Activated T-cell treated with anti-CD3 and anti-CD28 coated beads for 1 hour (primary cell): ENCODE measurements around the gene SLC12A8.

ENCODE experiments used
- DNase-seq: peaks from one replicate; pipeline ENCODE4 v3.0.0-alpha.2; 2020; ENCODE audit warnings: low read depth

SLC12A8 gene, protein sequence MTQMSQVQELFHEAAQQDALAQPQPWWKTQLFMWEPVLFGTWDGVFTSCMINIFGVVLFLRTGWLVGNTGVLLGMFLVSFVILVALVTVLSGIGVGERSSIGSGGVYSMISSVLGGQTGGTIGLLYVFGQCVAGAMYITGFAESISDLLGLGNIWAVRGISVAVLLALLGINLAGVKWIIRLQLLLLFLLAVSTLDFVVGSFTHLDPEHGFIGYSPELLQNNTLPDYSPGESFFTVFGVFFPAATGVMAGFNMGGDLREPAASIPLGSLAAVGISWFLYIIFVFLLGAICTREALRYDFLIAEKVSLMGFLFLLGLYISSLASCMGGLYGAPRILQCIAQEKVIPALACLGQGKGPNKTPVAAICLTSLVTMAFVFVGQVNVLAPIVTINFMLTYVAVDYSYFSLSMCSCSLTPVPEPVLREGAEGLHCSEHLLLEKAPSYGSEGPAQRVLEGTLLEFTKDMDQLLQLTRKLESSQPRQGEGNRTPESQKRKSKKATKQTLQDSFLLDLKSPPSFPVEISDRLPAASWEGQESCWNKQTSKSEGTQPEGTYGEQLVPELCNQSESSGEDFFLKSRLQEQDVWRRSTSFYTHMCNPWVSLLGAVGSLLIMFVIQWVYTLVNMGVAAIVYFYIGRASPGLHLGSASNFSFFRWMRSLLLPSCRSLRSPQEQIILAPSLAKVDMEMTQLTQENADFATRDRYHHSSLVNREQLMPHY

DNA sequence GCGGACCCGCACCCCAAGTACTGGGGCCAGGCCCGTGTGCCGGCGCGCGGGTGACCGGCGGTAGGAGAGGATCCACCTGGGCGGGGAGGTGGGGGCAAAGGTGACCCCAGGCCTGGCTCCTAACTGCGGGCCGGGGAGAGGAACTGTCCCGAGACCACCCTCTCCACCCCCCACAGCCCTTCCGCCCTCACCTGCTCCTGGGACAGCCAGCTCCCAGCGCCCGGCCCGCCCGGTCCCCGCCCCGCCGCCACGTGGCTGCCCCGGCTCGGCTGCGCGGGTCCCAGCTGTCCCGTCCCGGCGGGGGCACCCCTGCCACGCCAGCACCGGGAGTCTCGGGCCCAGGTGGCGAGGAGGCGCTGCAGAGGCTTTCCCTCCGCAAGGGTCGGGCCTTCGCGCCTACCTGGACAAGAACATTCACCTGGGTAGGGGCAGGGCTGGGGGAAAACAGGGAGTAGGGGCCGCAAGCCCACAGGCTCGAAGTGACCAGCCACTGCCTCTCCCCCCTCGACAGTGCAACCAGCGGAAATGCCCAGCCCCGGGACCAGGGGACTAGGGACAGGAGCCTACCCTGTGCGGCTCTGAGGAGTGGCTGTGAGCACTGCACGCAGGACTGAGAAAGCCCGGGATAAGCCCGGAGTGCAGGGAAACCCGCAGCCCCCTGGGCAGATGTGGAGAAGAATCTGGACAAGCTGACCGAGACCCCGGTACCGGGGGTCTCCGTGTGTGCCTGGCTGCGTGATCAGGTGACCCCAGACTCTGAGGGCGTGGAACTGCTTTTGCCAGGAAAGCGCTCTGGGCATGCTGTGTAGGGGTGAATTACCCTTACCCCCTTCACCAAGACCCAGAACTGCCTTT lies at the start of gene SLC12A8:
Gene SLC12A8 (minus strand): TSS at position 240 of the 855 bp plus-strand sequence. CDS start 1,399 bp downstream, outside the sequence.
- no peak for DNase-seq

DNA sequence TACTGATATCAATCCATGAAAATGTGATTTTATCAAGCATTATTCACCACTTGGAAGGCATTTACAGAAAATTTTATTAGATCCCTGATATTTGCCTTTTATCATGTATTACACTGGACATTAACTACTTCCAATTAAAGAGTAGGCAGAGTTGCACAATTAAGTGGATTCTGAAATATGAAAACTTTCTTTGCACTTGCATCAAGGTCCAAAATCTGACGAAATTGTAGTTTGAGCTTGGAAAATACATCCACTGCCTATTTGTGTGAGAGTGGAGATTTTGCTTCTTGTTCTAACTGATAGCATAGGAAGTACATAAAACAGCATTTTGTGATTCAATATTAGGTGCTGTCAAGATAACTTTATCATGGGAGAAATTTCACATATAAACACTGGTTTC lies 49.6 kb upstream of the SLC12A8 start:
- DNase-seq = no peak

DNA sequence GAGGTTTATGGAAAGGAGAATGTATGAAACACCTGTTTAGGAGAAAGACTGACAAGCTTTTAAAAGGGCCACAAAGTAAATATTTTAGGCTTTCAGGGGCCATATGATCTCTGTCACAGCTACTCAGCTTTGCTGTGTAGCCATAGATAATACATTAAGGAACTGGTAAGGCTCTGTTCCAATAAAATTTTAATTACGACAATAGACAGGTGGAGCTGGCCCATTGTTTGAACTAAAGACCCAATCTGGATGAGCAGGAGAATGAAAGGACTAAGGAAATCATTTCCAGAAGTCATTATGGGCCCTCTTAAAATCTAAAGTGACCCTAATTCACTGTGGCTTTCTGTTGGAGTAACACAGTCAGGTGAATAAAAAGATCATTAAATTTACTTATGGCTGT lies 48.5 kb upstream of the SLC12A8 start:
- no peak for DNase-seq

DNA sequence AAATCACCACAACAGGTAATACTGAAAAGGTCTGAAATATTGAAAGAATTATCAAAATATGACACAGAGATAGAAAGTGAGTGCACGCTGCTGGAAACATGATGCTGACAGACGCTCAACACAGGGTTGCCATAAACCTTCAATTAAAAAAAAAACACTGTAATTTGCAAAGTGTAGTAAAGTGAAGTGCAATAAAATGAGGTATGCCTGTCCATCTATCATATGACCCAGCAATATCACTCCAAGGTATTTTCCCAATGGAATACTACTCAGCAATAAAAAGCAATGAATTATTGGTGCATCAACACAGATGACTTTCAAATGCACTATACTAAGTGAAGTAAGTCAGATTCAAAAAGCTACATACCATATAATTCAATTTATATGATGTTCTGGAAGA lies 47.6 kb upstream of the SLC12A8 start:
- DNase-seq = no peak

DNA sequence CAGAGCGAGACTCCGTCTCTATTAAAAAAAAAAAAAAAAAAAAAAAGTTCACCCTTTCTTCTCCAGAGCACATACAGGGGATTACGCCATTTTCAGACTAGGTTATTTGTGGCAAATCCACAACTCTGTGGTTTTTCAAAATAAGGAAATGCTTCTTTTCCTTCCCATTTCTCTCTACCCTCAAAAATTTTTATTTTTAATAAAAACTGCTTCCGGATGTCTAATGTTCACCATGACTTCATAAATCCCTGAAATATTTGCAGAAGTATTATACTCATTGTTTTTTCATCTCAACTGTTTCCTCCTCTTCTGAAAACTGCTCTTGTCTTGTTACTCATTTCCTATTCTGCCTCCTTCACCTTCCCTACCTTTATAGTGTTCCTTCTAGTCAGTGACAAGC lies 45.0 kb upstream of the SLC12A8 start:
- no peak for DNase-seq

DNA sequence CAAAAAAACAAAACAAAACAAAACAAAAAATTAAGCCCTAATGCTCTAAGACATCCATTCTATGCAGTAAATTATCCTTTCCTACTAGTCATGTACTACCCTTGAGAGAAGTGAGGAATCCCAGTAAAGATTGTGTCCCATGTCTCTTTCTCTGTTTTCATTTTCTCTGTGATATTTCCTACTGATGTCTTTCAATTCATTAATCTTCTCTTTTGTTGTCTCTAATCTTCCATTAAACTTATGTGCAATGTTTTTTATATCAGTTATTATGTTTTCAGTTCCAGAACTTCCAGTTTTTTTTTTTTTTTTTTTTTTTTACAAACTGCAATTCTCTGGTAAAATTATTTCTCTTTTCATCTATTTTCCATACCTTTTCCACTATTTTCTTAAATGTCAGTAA lies 44.1 kb upstream of the SLC12A8 start:
- DNase-seq = no peak

DNA sequence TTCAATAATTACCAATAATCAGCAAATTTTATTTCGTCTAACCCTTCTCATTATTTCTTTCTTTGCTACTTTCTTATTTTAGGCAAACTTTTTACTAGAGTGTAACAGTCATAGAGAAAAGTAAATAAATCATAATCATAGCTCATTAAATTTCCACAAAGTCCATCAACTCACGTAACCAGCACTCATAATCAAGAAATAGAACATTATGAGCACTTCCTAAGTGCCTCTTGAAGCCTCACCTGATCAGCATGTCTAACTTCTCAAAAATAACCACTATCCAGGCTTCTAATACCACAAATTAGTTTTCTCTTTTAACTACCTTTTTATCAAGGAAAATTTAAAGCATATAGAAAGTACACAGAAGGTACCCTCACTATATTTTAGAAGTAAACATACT lies 38.4 kb upstream of the SLC12A8 start:
- no peak for DNase-seq

DNA sequence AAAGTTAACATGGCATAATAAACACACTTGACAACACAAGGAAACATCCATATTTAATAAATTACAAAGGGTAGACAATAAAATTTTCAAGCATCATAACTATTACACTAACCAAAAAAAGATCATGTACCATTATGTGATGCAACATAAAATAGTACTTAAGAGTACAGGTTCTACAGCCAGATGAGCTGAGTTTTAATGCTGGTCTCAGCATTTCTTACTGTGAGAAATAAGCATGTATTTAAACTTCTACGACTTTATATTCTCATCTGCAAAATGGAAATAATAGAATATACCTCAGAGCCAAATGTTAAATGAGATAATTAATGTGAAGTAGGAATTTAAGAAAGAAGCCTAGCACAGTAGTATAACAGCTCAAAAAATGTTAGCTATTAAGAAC lies 33.7 kb upstream of the SLC12A8 start:
- no peak for DNase-seq

DNA sequence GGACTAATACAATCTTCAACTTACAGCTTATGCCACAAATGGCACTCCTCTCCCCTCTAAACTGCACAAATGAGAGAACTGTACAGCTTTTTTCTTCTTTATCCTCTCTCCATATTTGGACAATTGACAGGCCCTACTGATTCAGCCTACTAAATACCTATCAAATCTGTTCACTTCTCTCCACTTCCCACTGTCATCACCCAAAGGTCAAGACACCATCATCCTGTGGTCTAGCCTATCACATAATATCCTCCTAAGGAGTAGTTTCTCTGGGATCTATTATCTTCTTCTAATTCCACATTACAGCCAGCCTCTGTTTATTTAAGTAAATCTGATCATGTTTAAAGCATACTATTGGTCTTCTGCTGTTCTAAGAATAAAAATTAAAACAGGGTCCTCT lies 33.0 kb upstream of the SLC12A8 start:
- DNase-seq = no peak

DNA sequence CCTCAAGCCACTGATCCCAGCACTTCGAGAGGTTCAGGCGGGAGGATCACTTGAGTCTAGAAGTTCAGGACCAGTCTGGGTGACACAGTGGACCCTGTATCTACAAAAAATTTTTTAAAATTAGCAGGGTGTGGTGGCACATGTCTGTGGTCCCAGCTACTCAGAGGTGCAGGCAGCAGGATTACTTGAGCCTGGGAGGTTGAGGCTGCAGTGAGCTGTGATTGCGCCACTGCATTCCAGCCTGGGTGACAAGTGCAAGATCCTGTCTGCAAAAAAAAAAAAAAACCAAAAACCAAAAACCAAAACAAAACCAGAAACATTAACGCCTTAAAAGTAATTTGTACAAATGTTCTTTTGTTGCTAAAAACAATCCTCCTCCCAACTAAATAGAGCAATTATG lies 27.9 kb upstream of the SLC12A8 start:
- no peak for DNase-seq

DNA sequence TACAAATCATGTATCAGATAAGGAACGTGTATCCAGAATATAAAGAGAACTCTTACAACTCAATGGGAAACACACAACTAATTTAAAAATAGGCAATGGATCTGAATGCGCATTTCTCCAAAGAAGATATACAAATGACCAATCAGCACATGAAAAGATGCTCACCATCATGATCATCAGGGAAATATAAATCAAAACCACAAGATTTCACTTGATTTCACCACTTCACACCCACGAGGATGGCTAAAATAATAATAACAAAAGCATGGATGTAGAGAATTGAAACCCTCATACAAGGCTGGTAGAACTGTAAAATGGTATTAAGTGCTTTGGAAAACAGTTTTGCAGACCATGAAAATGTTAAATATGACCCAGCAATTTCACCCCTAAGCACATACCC lies 26.7 kb upstream of the SLC12A8 start:
- DNase-seq = no peak

DNA sequence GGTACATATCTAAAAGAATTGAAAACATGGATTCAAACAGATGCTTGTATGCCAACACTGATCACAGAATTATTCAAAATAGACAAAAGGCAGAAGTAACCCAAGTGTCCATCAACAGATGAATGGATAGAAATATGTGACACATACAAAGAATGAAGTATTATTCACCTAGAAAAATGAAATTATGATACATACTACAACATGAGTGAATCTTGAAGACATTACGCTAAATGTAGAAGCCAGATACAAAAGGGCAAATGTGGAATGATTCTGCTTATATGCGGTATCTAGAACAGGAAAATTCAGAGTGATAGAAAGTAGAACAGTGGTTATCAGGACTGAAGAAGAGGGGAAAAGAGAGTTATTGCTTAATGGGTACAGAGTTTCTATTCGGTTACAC lies 26.2 kb upstream of the SLC12A8 start:
- no peak for DNase-seq

DNA sequence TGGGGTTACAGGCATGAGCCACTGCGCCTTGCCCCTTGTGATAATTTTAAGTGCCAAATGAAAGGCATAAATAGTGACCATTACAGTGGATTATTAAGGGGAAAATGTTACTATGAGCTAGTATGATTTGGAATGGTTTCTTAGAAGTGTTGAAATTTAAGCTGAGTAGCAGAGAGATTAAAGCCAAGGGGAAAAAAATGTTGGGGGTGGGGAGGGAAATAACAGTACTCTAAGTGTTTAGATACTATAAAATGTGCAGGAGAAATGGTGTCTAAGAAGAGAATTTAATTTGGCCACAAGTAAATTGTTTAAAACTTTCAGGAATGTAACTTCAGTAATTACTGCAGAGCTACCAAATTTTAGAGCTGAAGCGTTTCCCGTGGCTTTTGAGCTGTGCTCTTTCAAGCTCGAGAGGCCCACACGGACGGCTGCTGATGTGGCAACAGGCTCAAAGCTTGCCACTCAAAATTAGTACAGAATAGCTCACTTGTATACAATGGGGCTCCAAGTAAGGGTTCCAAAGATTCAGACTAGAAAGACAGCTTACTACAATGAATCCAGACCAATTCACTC lies 23.9 kb upstream of the SLC12A8 start:
- no peak for DNase-seq

DNA sequence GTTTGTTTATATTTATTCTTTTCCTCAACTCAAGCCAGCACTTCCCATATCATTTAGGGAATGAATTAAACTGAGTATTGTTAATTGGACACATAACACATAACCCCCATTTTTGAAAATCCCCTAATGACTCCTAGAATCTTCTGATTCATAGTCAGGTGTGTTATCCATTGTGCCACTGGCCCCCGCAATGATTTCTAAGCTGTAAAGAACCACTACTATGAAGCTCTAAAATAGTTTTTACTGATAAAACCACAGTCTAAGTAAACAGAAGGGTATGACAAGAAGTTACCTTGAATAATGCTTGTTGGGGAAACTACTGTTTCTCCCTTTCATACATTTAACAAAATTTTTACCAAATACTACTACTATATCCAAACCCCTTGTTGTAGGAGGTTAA lies 22.3 kb upstream of the SLC12A8 start:
- DNase-seq = no peak

DNA sequence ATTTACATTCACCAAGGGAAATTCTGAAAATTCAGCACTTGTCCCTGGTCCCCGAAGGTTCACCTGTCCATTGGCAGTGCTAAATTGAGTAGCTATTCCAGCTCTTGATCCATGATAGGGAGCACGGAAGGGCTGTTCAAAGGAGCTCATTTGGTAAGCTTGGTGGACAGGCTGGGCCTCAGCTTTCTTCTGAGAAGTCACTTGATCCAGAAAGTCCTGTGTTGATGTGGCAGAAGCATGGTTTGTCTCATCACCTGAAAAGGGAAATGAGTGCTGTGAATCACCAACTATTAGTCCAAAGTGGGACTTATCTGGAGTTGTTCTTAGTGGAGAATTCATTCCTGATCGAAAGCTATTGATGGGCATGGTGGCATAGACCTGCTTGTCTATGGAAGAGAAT lies 19.9 kb upstream of the SLC12A8 start:
- DNase-seq = no peak

DNA sequence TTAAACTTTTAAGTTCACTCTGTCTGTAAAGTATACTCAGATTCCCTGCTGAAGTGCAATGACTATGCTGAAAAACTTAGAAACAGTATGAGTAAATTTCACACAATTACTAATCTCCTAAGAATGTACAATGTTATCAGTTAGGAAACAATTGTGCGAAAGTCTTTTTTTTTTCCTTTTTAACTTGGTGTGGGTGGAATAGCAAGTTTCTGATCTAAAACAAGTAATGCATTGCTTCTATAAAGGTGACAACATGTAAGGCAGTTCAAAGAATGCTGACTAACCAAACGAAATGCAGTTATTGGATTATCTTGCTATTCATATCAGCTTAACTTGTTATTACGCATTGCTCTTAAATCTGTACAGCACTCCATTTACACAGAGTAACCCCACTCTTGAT lies 19.3 kb upstream of the SLC12A8 start:
- no peak for DNase-seq

DNA sequence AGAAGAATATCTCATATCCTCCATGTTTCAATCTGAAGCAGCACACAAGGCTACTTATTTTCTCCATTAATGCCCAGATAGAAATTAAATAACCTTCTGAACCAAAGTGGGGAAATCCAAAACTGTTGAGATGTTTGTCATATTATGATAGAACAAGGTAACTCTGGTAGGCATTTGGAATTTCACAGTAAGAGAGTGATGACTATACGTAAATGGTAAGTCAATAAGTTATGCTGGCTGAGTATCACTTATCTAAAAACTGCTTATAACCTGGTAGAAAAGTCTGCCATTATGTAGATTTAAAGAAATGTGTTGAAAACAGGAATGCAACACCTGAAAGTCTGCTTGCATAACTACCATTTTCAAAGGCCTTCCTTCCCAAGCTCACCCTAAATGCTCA lies 17.2 kb upstream of the SLC12A8 start:
- no peak for DNase-seq

DNA sequence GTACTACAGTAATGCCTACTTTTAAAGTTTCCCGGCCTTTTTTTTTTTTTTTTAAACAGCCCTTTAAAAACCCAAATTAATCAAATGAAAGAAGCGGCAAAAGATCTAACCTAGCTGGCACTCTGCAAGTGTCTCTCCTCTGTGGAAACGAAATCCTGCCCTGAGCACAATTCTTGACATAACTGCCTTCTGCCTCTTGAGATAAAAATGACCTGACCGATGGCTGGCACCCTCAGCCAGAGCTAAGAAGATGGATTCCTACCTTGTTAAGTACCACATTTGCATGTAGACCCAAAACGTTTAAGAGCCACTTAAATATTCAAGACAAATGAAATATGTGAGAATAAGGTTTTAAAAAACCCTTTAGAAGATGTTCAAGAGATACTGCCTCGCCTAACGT lies 16.6 kb upstream of the SLC12A8 start:
- DNase-seq = no peak

DNA sequence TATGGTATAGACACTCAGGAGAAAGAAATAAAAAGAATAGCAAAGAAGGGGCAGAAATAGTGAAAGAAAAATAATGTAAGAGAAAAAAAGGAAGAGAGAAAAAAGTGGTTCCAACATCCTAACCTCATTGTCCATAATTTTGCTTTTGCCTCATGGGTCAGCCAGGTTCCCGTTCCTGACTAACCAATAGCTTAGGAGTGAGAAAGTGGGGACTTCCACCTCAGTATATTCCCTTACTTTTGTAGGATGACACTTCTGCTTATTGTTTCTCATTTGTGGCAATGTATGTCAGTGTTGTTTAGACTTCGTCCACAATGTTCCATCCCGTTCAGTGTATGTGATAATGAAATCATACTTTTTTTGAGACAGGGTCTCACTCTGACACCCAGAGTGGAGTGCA lies 9.3 kb upstream of the SLC12A8 start:
- no peak for DNase-seq

DNA sequence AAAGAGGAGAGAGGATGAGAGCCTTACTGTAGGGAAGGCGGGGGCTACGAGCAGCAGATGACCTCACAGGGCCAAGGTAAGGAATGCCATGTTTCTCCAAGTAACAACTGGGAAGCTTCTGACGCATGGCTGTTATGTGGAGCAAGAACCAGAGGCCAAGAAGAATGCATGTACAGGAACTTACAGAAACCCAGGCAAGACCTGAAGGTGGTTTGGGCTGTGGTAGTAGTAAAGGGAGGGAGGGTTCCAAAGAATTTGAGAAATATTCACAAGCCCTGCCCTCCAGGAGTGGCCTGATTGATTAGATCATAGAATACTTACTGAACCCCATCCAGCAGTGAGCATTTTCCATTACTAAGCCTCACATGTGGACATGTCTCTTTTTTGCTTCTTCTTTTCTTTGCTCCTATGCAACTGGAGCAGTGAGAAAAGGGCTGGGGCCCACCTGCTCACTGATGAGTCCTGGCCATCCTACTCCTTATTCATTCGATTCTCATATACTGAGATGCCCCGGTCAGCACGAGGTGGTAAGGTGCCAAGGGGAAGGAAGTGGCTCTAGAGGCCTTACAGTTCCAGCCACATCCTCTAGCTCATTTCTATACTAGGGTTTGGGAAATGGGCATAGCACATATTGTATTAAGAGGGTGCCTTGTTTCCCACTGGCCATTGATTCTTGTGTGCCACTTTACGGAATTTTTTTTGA lies 8.3 kb upstream of the SLC12A8 start:
- DNase-seq = no peak

DNA sequence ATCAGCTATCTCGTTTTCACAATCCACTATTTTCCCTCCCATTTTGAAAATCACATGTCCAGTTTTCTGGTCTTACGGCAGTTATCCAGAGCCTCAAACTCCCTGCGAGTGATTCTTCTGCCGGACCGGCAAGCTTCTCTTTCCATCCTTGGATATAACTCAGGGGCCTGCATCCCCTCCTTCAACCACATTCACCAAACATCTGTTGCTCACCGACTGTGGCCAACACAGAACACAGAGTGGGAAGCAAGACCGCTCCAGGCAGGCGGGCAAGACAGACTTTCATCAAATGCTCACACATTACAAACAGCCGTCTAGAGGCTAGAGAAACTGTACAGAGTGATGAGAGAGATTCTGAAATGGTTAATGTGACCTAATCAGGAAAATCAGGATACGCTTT lies 7.6 kb upstream of the SLC12A8 start:
- DNase-seq = no peak

DNA sequence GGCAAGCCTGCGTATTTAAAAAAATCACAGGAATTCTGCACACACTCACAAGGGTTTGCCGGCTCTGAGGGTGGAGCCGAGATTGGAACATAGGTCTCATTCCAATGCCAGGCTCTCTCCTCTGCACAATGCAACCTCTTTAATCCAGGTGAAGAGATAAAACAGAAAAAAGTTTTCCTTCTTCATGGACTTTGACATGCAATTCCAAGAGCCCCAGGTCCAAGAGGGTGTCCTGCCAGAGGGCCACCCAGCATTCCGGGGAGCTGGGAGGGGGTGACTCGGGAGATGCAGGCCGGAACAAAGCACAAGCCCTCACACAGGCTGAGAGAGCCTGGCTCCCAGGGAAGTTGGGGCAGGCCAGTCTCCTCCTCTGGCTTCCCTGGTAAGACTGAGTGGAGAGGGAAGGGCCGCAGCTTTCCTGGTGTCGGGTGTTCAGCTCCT lies 6.7 kb upstream of the SLC12A8 start:
- no peak for DNase-seq
